HPDE6-E6E7 (cell line): ENCODE data around the gene MYO9A.

Experiments used
- DNase-seq: peaks from one replicate; pipeline ENCODE4 v3.0.0; 2011; ENCODE audit warnings: missing footprints; ENCODE audit errors: extremely low spot score

MYO9A gene

GRCh38 chr15:72118017-72118978, at the start of gene MYO9A, which contains the start of gene SENP8:
TSS of gene MYO9A (minus strand) at chr15:72118150. CDS start at chr15:72046563, 71,587 bp downstream.
TSS of gene SENP8 (plus strand) at chr15:72118403. CDS start at chr15:72139624, 21,221 bp downstream.
- peak; percentile 83 for DNase-seq

DNA sequence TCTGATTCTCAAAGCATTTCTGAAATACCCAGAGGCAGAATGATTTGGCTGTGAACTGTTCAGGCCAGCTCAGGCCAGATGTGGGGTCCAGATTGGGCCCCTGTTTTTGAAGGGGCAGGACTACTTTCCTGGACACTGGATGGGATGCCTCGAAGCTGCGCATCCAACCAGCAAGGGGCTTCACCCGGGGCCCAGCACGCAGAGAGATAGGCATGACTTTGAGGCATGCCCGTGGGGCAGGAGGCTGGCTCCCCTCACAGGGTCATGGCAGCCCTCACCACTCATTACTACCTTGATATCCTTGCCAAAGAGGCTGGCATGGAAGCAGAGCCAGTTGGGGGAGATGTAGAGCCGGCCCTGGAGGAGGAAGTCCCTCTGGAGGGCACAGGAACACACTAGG, 49.5 kb upstream of the MYO9A start:
- no peak for DNase-seq

- DNase-seq, result no peak
These were observed 48.9 kb upstream of the MYO9A start for GRCh38 chr15:72166716-72167417.

DNA sequence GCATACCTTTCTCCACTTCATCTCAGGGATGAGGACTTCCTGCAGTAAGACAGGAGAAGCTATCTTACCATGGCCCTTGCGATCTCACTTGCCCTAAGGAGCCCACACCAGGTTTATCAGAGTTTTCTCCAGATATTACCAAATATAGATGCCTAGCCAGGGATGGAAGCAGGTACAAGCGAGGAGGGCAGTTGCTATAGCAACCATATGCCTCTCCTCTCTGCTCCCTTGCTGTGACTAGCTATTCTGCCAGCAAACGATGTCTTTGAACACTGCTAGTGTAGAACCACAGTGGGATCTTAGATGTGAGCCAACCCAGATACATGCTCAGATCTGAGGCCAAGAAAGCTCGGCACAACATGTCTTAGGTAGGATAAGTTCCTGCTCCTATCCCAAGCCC, 45.8 kb upstream of the MYO9A start:
- DNase-seq, result no peak

- no peak for DNase-seq
These were observed 44.6 kb upstream of the MYO9A start for GRCh38 chr15:72162569-72162968.

GRCh38 chr15:72161361-72162132, 43.6 kb upstream of the MYO9A start:
- DNase-seq, result no peak

- DNase-seq, result no peak
These were observed 42.8 kb upstream of the MYO9A start for GRCh38 chr15:72160696-72161245.

- DNase-seq, result no peak
These were observed 39.0 kb upstream of the MYO9A start for GRCh38 chr15:72156928-72157327.

DNA sequence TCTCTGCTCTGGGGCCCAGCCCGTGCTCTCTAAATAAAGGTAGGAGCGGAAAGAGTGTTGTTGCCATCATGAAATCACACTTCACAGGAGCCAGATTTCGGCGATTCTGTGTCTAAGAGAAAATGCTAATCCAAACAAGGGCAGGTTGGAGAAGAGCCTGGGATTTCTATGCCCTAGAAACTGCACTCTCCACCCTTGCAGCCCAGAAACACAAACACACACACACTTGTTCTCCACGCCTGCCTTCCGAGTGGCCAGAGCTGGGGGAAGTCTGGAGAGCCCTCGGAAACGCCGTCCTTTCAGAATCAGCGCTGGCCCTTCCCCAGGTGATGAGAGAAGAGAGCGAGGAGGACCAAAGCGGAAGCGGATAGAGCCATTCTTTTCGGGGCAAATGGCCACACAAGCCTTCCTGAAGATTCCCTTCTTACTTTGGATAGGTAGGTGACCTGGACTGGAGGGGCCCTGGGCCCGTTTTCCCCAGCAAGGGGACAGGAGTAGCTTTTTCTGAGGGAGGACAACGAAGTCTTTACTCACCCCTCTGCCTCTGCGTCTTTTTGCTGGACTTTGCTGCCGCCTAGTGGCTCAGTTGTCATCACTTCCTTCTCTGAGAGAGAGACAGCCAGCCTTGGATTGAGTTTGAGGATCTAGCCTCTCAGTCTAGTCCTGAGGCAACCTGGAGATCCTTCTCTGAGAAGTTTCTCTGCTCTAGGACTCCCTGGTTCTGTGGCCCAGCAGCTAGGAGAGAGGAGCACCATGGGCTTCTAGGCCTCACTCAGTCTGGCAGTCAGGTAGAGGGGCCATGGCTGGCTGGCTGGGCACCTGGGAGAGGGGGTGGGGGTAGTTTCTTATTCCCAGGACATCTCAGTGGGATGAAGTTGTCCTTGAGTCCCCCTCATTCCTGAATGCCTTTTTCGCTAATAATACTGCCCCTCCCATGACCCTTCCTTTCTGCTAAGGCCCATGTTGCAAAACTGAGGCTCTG, 38.0 kb upstream of the MYO9A start:
- DNase-seq, result peak; percentile 69

GRCh38 chr15:72155003-72155621, 37.2 kb upstream of the MYO9A start:
- DNase-seq, result peak; percentile 76

GRCh38 chr15:72154316-72154715, 36.4 kb upstream of the MYO9A start:
- DNase-seq, result no peak

DNA sequence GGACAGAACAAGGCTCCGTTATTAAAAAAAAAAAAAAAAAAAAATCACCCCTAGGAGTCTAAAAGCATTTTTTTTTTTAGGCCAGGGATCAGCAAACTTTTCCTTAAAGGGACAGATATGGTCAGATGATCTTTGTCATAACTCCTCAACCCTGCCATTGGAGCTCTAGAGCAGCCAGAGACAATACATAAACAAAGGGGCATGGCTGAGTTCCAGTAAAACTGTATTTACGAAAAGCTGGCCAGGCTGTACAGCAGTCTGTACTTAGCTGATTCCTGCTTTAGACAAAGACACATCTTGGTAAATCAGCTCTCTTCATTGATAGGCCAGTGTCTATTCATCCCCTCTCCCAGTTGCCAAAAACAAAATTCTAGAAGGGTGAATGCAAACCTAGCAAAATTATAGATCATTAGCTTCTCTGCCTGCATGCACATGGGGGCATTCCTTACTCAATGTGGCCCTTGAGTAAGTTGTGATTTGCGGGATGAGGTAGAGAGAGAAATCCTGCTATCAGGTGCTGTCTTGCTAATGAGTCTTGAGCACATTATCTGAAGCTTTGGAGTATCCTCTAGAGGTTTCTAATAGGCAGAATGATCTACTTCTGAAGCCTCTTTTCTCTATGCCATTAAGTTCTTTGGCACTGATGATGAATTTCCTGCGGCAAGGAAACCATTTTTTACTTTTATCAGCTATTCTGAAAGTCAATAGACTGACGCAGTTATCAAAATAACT, 35.5 kb upstream of the MYO9A start:
- DNase-seq, result no peak

DNA sequence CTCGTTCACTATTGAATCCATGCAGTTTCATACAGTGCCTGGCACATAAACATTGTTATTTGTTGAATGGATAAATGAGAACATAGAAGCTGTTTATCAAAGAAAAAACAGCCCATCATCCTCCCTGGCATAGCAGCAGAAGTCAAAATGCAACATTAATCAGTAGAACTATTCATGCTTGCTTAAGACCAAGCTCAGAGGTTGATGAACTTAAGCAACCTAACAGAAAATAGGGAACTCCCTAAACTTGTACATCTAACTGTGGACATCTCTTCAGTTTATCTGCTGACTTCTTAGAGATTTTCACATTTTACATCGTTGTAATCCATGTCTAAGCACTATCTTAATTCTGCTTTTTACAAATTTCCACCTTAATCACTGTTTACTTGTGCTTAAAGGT, 29.5 kb upstream of the MYO9A start:
- DNase-seq, result no peak

GRCh38 chr15:72146934-72147333, 29.0 kb upstream of the MYO9A start:
- no peak for DNase-seq

DNA sequence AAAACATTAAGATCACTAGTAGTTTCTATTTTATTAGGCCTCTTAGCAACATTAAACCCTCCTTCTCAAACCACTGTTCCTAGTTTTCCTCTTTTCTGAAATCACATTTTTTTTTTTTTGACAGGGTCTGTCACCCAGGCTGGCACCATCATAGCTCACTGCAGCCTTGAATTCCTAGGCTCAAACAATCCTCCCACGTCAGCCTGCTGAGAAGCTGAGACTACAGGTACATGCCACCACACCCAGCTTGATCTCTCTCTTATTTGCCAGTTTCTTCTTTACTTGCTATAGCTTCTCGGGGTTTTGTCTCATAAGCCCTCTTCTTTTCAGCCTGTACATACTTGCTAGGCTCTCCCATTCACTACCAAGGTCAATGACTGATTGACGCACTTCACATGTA, 28.3 kb upstream of the MYO9A start:
- DNase-seq, result no peak

DNA sequence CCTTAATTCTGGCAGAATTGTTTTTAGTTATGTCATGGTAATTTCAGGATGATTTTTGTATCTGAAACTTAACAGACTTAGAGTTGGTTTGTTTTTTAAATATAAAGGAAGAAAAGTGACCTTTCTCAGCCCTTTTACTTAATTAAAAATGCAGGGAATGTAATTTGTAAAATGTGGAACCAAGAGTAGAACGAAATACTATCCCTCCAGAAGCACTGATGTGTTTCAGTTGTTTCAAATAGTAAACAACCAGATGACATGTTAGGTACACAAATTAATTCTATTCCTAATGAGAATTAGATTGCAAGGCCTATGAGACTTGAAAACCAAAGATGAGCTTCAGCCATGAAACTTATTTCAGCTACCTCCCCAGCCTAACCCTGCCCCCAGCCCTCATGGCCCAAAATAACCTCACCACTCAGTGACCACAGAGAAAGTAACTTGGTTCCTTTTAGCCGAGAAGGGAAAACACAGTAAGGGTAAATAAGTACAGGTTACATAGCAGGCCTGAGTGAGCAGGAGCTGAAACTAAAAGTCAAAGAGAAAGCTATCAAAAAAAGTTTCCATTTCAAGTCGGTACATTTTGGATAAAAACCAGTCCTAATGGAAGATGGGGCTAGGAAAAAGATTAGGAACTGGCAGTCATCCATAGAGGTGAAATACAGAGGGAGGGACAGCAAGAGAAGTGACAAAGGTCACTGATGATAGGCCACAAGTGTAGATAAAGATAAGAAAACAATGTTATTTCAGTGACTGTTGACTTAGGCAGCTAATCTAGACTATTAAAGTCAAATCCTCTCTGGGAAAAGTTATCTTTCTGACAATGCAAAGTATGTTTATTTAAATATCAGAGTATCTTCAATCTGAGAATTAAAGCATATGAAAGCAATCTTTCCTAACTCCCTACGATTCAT, 23.5 kb upstream of the MYO9A start:
- DNase-seq, result no peak

- DNase-seq, result no peak
These were observed 22.1 kb upstream of the MYO9A start for GRCh38 chr15:72140088-72140487.

- no peak for DNase-seq
These were observed 21.7 kb upstream of the MYO9A start for GRCh38 chr15:72139667-72140066.
